Stomach (tissue), 4 donors: ENCODE results near the gene ABHD4.

Source experiments
- CTCF ChIP-seq, 7 experiments: fragments of 450-650 bp in 4 of 7; fragments of 200-600 bp in 3 of 7; sonication (generic) in 3 of 7; IDR thresholded peaks; one replicate each; pipeline ENCODE4 v1.5.1; 2016 to 2019; ENCODE audit warnings: antibody characterized with exemption in 7 of 7, control low read depth in 2 of 7, mild to moderate bottlenecking in 1 of 7
- EP300 ChIP-seq: sonication (generic); formaldehyde crosslinking; IDR thresholded peaks from one replicate; pipeline ENCODE4 v1.6.1; 2017; ENCODE audit warnings: antibody characterized with exemption
- POLR2A ChIP-seq, 4 donors: fragments of 450-650 bp; IDR thresholded peaks; one replicate each; pipeline ENCODE4 v1.6.1; 2016; ENCODE audit warnings: antibody characterized with exemption in 4 of 4, control low read depth in 2 of 4, mild to moderate bottlenecking in 1 of 4, moderate library complexity in 1 of 4

- TF ChIP-seq POLR2A (IDR thresholded peaks at IDR 0.05) (no peak), CTCF (IDR thresholded peaks at IDR 0.05) (no peak), EP300 (no peak)
These were observed 1.2 kb downstream of the ABHD4 start for GRCh38 chr14:22599349-22599748.
